ENCODE results near the gene GABRR1. TPM values are rescaled to one million over a fixed set of nuclear protein-coding genes. Genes with fewer than 3 reads are reported as not detected.

GABRR1 gene
- total and polyA plus RNA-seq, 2 experiments from 2014 or later, result 0.14 to 0.37 TPM

GRCh38 chr6:89187504-89187903 is 29.7 kb downstream of the GABRR1 start (continued):
- TF ChIP-seq ZNF462 (CRISPR knock-in tag; IDR thresholded peaks at IDR 0.05), result no peak
- TF ChIP-seq EZH2phosphoT487 (IDR thresholded peaks at IDR 0.05; ENCODE audit: unreplicated experiment), result no peak
- TF ChIP-seq EZH2 (IDR thresholded peaks at IDR 0.05; ENCODE audit: low read depth, unreplicated experiment), result no peak
- no peak for TF ChIP-seq JUNB (IDR thresholded peaks at IDR 0.05; ENCODE audit: unreplicated experiment)
- no peak for TF ChIP-seq POLR2AphosphoS5 (IDR thresholded peaks at IDR 0.05; ENCODE audit: low read depth)
- no peak for TF ChIP-seq NANOG (IDR thresholded peaks at IDR 0.05; ENCODE audit: borderline replicate concordance)
- TF ChIP-seq ETS1 (IDR thresholded peaks at IDR 0.05), result no peak
- no peak for TF ChIP-seq ZNF114 (CRISPR knock-in tag; IDR thresholded peaks at IDR 0.05)

GRCh38 chr6:89186762-89187161 is 30.4 kb downstream of the GABRR1 start:
- H2AFZ ChIP-seq, result no peak overlapping the region
- Mint-ChIP-seq H3K4me3 (no peak overlapping the region), H3K9me3 (no peaks in the 10 kb centered on the region), H3K4me1 (peaks cover 18% of the 10 kb centered on the region), H3K27ac (no peak overlapping the region), H3K36me3 (ENCODE audit: low read depth) (no peaks in the 10 kb centered on the region), H3K27me3 (ENCODE audit: insufficient read depth, low read depth, poor library complexity) (peaks cover 4% of the 10 kb centered on the region)
- H3K4me2 ChIP-seq, result no peak overlapping the region
- H4K20me1 ChIP-seq (replicated peaks; ENCODE audit: insufficient read depth), result no peaks in the 10 kb centered on the region
- peaks cover 14% of the 10 kb centered on the region for H3K4me1 ChIP-seq (ENCODE audit: insufficient read depth)
- DNase-seq (ENCODE audit: low spot score), result no peak
- no peak overlapping the region for H3K27ac ChIP-seq (ENCODE audit: low read depth)
- no peak for TF ChIP-seq EZH2 (IDR thresholded peaks at IDR 0.05; ENCODE audit: low read depth, unreplicated experiment)
- no peak for ATAC-seq
- no peaks in the 10 kb centered on the region for H3K36me3 ChIP-seq (ENCODE audit: insufficient read depth)
- no peaks in the 10 kb centered on the region for H3K9me2 ChIP-seq (ENCODE audit: insufficient read depth)
- no peaks in the 10 kb centered on the region for H3K79me2 ChIP-seq (replicated peaks; ENCODE audit: insufficient read depth)
- H3F3A ChIP-seq (replicated peaks; ENCODE audit: low read depth), result no peaks in the 10 kb centered on the region
- H3K27me3 ChIP-seq (ENCODE audit: insufficient read depth), result no peaks in the 10 kb centered on the region
- H3K4me3 ChIP-seq, result no peak overlapping the region
